HG03159 (cell line): Measurements from ENCODE around the gene TDRD3.
A peak's percentile ranks its signal among the peaks of the same experiment; 100 is the strongest.
"Not testable (repeated sequence)": the region's sequence is repeated elsewhere in the genome, so short reads cannot be mapped to it uniquely, and the experiment has no call there.

Experiments used
- ATAC-seq: cut with Tn5 transposase; IDR thresholded peaks from one replicate; pipeline ENCODE4 v1.9.1; 2021; ENCODE audit warnings: mild to moderate bottlenecking, moderate library complexity; ENCODE audit not compliant: unreplicated experiment

Gene TDRD3

DNA sequence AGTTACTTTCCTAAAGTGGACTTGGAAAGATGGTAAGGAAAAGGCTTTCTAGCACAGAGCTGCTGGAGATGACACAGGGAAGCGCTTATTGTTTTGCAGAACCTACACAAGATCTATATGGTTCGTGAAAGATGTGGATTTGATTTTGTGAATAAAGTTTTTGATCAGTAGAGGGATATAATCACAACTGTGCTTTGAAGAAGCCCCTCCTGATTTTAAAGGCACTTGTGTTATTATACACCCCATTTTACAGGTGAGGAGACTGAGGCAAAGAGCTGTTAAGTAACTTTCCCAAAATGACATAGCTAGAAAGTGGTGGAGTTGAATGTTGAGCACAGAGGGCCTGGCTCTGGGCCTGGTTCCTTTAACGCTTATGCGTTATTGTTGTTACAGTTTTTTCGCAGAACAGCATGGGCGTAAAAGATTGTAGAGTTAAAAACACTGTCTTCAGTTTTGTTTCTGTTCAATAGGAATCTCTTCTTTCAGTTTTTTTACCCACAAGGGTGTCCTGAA lies 1.4 kb downstream of the TDRD3 start:
- no peak for ATAC-seq

DNA sequence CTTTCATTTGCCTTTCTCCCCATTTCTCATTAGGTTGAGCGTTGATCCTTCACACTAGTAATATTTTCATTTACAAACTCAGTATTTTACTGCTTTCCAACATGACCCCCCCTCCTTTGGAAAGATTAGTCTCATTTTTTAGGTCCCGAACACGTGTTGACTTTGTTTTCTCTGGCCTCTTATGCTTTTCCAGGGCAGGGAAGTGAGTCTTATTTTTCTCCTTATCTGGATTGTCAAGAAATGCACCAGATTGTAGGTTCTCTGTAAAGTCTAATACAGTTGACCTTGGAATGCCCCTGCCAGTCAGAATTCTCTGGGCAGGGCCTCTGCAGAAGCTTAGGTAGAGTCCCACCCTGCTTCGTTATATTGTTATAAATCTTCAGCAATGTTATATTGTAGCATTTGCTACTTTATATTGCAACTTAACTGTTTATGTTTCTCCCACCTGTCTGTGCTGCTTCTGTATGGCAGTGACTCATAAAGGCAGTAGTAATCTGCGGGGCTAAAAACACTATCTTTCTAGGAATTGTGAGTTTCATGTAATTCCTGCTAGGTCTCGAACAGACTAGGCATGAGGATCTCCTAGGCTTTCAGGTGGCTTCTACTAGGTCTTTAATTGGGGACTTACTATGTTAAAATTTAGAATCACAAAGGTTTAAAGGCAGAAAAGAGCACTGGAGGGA lies 2.0 kb downstream of the TDRD3 start:
- no peak for ATAC-seq

DNA sequence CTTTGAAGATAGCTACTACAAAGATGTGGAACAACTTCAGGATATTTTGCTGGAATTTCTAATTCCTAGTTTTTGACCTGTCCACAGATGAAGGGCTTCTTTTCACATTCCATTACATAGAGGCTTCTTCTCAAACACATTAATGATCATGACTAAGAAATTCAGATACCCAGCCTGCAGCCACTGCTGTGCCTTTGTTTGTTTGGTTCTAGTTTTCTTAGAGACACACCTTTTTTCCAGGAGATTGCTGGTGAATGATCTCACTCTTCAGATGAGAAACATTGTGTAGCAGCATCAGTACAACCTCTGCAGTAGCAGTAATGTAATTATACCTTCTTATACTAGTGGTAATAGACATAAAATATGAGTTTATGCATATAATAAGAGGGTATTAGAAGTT lies 5.0 kb downstream of the TDRD3 start:
- no peak for ATAC-seq

DNA sequence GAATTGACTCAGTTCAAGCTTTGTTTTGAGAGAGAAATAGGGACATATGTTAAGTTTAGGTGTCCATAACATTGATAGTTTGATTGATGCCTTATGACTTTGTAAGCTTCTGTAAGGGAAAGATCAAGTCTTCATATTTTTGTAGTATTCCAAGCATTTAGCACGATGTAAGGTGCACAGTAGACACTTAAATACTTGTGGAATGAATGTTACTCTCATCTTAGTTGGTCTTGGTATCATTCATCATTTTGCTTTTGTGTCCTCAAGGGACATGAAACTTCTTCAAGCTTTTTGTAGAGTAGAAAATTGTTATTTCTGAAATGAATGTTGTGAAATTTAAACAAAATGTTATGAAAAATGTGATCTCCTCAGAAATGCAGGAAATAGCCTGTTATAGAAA lies 10.1 kb downstream of the TDRD3 start:
- ATAC-seq: no peak

DNA sequence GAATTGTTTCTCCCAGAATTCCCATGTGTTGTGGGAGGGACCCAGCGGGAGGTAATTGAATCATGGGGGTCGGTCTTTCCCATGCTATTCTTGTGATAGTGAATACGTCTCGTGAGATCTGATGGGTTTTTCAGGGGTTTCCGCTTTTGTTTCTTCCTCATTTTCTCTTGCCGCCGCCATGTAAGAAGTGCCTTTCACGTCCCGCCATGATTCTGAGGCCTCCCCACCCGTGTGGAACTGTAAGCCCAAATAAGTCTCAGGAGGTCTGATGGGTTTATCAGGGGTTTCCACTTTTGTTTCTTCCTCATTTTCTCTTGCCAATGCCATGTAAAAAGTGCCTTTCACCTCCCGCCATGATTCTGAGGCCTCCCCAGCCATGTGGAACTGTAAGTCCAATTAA lies 10.8 kb downstream of the TDRD3 start:
- not testable (repeated sequence) for ATAC-seq

DNA sequence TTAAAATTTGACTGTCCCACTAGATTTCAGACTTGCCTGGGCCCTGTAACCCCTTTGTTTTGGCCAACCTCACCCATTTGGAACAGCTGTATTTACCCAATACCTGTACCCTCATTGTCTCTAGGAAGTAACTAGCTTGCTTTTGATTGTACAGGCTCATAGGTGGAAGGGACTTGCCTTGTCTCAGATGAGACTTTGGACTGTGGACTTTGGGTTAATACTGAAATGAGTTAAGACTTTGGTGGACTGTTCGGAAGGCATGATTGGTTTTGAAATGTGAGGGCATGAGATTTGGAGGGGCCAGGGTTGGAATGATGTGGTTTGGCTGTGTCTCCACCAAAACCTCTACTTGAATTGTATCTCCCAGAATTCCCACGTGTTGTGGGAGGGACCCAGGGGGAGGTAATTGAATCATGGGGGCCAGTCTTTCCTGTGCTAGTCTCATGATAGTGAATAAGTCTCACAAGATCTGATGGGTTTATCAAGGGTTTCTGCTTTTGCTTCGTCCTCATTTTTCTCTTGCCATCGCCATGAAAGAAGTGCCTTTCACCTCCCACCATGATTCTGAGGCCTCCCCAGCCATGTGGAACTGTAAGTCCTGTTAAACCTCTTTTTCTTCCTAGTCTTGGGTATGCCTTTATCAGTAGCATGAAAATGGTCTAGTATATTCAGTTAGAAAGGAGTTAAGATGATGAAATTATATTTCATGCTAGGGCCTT lies 12.7 kb downstream of the TDRD3 start:
- ATAC-seq: not testable (repeated sequence)

DNA sequence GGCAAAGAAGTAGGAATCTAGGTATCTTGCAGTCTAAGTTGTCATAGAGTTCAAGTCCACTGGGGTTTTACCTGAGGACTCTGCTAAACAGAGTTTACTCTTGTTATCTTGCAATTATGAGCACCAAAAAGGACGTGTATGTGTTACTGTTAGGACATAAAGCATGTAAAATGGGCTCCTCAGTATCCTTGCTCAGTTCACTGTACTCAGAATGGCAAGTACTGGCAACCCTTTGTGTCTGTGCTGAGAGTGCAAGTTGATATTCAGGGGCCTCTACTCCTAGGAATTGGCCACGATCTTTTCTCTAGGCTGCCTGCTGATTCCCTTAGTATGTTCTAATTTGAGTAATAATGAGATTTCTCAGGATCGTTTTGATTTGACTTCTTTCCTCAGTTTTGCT lies 13.3 kb downstream of the TDRD3 start:
- ATAC-seq: no peak

DNA sequence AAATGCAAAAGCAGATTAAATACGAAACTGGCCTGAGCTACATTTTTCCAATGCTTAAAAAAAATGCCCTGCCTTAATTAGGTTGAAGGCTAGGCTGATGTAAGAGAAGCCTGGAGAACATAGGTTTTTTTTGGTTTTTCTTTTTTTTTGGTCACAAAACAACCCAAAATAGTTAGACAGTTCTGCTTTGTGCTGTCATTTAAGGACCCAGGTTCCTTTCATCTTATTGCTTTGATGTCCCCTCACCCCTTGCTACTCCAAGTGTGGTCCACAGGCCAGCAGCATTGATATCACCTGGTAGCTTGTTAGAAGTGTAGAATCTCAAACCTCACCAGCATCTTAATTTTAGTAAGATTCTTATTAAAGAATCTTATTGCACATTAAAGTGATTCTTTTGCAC lies 14.4 kb downstream of the TDRD3 start:
- ATAC-seq: no peak

DNA sequence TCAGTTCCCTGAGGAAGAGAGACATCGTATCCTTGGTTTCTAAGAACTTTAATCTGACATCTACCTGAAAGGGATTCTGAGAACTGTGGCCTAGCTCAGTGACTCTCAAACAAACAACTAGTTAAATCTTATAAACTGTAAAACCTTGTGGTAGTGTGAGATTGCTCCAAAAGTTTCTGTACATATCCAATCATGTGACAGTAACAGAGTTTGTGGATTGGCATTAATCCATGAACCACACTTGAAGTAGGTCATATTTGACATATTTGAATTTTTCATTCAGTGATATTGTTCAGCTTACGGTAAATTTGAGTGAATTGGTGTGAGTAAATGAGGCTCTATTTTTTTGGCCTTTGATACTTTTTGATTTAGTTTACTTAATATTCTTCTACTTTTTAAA lies 15.0 kb downstream of the TDRD3 start:
- ATAC-seq: no peak

DNA sequence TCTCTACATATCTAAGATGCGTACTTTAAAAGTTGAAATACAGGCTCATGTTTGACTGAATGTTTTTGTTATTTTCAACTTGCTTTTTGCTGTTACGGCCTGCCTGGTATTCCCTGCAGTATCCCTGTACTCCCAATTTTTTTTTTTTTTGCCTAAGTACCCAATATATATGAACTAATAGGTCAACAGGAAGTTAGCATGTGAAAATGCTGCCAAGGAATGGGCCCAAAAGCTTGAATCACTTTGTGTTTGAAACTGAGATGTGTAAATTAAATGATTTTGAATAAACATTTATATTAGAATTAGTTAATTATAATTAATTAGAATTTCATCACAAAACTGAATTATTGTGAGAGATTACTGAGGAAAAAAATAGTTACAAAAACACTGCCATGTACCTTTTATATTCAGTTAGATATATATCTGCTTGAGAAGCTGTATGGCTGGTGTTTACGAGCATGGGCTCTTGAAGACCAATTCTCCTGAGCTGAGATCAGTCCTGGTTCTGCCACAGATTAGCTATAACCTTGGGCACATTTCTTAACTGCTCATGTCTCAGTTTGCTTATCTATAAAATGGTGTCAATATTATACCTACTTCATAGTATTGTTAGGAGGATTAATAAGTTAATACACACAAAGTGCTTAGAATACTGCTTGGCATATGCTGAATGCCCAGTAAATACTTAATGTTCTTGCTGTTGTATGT lies 16.0 kb downstream of the TDRD3 start:
- ATAC-seq: no peak

DNA sequence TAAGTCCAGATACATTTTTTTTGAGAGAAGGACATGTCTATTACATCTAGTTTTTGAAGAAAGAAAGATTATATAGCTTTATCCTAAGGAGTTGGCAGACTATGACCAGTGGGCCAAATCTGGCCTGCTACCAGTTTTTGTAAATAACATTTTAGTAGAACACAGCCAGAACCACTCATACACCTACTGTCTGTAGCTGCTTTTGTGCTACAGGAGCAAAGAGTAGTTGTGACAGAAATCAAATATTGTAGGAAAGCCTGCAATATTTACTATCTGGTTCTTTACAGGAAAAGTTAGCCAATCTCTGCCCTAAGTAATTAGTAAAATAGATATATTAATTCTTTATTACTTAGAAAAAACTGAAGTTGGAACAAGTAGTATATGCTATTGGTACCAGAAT lies 17.2 kb downstream of the TDRD3 start:
- ATAC-seq: no peak

DNA sequence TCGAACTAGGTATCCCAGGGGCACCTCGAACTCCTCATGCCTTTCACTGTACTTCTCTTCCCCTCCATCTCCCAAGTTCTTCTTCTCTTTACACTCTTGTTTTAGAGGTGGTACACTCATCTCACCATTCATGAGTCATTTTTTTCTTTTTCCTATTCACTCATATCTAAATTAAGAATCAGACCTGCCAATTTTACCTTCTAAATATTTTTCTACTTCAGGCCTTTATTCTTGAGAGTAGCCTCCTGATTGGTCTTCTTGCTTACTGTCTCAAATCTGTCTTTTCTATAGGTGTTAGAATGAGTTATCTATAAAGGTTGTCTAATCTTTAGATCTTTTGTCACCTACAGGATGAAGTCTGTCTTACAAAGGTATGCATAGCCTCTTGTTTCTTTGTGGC lies 20.7 kb downstream of the TDRD3 start:
- peak; percentile 45 for ATAC-seq

DNA sequence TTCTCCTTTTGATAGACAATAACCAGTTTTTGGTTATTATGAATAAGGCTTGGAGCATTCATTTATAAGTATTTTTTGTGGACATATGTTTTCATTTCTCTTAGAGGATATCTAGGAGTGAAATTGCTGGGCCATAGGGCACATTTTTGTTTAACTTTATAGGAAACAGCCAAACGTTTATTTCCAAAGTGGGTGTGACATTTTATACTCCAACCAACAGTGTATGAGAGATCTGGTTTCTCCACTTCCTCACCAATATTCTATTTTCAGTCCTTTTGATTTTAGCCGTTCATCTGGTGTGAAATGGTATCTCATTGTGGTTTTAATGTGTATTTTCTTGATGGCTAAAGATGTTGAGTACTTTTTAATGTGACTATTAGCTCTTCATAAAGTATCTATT lies 21.9 kb downstream of the TDRD3 start:
- ATAC-seq: no peak

DNA sequence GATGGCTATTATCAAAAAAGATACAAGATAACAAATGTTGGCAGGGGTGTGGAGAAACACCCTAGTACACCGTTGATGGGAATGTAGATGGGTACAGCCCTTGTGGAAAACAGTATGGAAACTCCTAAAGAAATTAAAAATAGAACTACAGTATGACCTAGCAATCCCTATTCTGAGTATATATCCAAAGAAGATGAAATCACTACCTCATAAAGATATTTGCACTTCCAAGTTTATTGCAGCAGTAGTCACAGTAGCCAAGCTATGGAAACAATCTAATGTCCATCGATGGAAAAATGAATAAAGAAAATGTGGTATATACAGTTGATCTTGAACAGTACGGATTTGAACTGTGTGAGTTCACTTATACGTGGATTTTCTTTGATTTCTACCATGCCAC lies 28.3 kb downstream of the TDRD3 start:
- no peak for ATAC-seq

DNA sequence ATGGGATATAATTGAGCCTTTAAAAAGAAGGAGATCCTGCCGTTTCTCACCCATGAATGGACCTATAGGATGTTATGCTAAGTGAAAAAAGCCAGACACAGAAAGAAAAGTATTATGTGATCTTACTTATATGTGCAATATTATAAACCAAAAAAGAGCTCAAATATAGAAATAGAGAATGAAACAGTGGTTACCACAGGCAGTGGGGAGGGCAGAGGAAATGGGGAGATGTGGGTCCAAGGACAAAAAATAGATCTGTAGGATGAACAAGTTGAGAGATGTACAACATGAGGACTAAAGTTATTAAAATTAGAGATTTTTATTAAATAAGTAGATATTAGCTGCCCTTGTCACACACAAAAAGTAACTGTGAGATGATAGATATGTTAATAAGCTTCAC lies 29.1 kb downstream of the TDRD3 start:
- no peak for ATAC-seq

DNA sequence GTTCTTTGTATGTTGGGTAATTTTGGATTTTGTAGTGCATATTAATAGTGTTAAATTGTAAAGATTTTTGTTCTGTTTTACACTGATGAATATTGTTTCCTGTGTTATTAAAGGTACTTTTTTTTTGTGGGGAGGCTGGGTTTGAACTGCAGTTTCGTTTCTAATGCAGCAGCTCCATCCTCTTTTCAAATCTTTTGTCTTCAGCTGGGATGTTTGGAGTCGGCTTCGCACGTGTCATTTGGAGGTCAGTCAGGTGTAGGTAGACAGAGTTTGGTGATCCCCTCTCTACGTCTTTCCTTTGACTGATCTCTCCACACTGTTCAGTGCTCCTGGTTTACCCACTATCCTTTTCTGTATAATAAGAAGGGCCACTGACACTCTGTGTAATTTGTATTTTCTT lies 30.3 kb downstream of the TDRD3 start:
- ATAC-seq: peak; percentile 37

DNA sequence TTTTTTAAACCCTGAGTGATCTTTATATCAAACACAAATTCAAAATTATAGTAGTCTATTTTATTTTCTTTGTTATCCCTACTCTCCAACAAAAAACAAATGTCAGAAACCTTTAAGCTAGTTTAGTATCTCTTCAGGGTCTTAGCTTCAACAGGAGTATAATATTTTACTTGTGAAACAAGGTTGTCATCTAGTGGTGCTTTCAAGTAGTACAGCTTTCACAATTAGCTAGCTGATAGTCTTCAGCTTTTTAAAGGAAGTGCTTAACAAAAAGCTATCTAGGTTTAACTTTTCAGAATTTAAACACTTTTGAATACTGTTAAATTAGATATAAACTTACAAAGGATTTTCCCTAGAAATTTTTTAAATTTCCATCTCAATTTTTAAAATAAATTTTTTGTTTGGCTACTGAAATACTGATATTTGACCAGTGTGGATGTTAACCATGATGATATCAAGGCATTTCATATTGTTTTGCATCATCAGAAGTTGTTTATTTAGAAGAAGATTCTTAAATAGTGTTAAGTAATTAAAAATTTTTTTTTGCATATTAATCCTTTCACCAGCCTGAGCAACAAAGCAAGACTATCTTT lies 34.2 kb downstream of the TDRD3 start:
- peak; percentile 74 for ATAC-seq

DNA sequence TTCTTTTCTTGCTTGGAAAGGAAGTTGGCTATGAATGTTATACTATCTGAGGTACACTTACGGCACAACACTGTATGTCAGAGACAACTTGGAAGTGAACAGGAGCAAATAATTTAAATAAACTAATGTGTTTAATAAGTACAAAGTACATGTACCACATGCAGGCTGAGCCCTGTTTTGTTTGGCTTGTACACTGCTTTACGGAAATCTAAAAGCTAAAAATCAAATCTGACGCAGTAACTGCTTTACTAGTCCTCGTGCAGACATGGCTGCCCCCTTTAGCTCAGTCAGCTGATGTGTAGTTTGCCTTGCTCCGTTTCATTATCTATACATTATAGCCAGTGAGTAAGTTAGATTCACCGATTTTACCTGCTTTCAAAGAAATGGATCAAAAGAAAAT lies 36.5 kb downstream of the TDRD3 start:
- no peak for ATAC-seq

DNA sequence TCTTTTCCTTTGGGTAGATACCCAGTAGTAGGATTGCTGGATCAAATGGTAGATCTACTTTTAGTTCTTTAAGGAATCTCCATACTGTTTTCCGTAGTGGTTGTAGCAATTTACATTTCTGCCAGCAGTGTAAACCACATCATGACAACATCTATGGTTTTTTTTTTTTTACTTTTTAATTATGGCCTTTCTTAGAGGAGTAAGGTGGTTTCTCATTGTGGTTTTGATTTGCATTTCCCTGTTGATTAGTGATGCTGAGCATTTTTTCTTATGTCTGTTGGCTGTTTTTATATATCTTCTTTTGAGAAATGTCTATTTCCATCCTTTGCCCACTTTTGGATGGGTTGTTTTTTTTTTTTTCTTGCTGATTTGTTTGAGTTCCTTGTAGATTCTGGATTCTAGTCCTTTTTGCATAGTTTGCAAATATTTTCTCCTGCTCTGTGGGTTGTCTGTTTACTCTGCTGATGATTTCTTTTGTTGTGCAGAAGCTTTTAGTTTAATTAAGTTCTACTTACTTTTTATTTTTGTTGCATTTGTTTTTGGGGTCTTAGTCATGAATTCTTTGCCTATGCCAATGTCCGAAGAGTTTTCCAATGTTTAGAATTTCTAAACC lies 38.8 kb downstream of the TDRD3 start:
- peak; percentile 34 for ATAC-seq

DNA sequence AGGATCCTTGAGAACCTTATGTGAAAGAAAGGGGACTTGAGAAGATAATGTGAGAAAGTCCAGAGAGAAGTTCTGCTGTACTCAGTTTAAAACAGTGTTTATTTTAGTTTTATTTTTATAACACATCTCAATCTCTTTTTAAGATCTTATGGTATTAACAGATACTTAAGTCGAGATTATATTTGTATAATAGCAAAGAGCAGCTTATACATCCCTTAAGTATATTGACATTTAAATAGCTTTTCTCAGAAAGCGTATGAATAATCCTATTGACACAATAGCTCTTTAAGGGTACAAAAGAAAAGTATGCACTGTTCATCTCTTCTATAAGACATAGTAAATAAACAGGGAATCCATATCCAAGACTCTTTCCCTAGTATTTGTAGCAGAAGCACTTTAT lies 42.2 kb downstream of the TDRD3 start:
- ATAC-seq: no peak

DNA sequence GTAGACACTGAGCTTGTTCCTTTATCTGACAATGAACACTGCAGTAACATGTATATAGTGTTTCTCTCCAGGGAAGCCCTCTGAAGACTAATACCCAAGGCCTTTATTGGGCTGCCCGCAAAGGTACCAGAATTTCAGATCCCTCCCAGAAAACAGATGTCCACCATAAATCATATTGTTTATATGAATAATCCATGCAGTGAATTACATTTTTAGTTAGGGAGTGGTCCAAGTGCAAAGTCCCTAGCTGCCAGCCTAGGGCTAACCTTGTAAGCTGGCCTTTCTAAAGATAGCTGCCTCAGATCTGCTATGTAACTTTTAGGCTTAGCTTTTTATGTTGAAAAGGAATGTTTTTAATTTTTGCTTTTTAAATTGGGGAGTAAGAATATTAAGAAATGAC lies 44.7 kb downstream of the TDRD3 start:
- ATAC-seq: no peak
